Spleen (tissue), 7 donors: ENCODE measurements around the gene MAP1LC3A.

ENCODE experiments used
- POLR2A ChIP-seq, 3 donors: fragments of 450-650 bp; IDR thresholded peaks; one replicate each; pipeline ENCODE4 v1.5.1; 2017; ENCODE audit warnings: antibody characterized with exemption in 3 of 3, mild to moderate bottlenecking in 1 of 3
- POLR2AphosphoS5 ChIP-seq, 3 donors: sonication (generic); formaldehyde crosslinking; IDR thresholded peaks; one replicate each; pipeline ENCODE4 v1.5.1; 2017; ENCODE audit warnings: antibody characterized with exemption in 3 of 3
- TF ChIP-seq, protein P1 (sequence below), 11 experiments: fragments of 200-600 bp in 7 of 11; fragments of 450-650 bp in 4 of 11; sonication (generic) in 4 of 11; IDR thresholded peaks in 8 of 11; conservative IDR thresholded peaks in 3 of 11; 1 replicate in 7 of 11; 2 replicates in 4 of 11; pipeline versions ENCODE4 v1.4.0 to v1.8.0; 2016 to 2021; ENCODE audit warnings: antibody characterized with exemption in 11 of 11, inconsistent platforms in 4 of 11, mild to moderate bottlenecking in 1 of 11
- donor health status: DM: no; HTN: no; CAD: no; lungs with moderate emphysema.
- donor health status: DM: no; HTN: no; CAD: no.
- donor health status: DM: no; HTN: no; CAD: no.

DNA sequence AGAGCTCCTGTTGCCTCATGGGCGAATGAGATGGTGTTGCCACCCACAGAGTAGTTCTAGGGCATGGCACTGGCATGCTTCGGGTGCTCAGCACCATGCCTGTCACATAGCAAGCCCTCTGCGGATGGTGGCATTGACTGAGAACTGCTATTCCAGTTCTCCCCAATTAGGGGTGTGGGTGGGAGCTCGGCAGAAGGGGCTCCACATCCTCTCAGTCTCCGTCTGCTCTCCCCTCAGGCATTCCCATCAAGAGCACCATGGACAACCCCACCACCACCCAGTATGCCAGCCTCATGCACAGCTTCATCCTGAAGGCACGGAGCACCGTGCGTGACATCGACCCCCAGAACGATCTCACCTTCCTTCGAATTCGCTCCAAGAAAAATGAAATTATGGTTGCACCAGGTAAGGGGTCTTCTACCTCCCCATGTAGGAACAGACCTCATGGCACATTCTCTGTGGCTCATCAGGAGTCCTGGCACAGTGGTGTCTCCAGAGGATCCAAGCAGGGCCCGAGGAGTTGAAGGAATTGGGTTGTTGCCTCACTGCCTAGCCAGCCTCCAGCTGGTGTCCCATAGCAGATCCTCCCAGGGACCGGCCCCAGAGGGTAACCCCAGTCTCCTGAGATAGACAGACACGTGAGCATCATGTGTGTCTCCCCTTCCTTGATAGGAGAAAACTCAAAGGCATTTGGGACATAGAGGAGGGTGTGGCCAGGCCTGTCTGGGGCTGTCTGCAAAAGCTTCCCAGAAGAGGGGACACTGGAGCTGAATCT lies 23.9 kb upstream of the MAP1LC3A start:
- TF ChIP-seq, protein P1, sequence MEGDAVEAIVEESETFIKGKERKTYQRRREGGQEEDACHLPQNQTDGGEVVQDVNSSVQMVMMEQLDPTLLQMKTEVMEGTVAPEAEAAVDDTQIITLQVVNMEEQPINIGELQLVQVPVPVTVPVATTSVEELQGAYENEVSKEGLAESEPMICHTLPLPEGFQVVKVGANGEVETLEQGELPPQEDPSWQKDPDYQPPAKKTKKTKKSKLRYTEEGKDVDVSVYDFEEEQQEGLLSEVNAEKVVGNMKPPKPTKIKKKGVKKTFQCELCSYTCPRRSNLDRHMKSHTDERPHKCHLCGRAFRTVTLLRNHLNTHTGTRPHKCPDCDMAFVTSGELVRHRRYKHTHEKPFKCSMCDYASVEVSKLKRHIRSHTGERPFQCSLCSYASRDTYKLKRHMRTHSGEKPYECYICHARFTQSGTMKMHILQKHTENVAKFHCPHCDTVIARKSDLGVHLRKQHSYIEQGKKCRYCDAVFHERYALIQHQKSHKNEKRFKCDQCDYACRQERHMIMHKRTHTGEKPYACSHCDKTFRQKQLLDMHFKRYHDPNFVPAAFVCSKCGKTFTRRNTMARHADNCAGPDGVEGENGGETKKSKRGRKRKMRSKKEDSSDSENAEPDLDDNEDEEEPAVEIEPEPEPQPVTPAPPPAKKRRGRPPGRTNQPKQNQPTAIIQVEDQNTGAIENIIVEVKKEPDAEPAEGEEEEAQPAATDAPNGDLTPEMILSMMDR (IDR thresholded peaks at IDR 0.05 in 8 of 11, conservative IDR thresholded peaks at IDR 0.05 in 3 of 11) = no peak
- no peak for TF ChIP-seq POLR2A (IDR thresholded peaks at IDR 0.05)
- TF ChIP-seq POLR2AphosphoS5 (IDR thresholded peaks at IDR 0.05) = no peak
